ENCODE measurements around the gene EFCAB10.

DNA sequence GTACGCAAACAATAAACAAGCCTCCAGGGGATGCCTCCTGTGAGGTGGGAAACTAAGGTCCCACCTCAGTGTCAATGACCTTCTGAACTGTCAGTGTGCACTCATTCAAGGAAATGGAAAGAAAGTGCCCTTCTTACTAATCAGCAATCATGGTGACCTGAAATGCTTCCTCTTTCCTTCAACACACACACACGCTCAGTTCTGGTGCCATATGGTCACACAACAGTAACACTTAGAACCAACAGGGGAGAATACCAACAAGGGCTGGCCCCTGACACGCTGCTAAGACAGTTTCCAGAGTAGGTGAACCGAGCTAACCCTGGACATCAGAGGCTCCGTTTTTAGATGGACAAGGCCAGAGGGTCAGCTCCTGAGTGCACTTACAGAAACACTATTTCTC is 42.1 kb upstream of the EFCAB10 start:
- no peak for TF ChIP-seq EZH2 (IDR thresholded peaks at IDR 0.05; ENCODE audit: borderline replicate concordance, low read depth, low read length, poor library complexity, severe bottlenecking)
- no peak for TF ChIP-seq CTCF (conservative IDR thresholded peaks at IDR 0.05; ENCODE audit: low read depth, low read length)
